Jurkat, Clone E6-1 (cell line): ENCODE data around the gene LGR5.

Source experiments
- DNase-seq: peaks from one replicate; pipeline ENCODE4 v3.0.0-alpha.2; 2011; ENCODE audit warnings: low read depth, low spot score
- H3K4me3 ChIP-seq: 2 replicates; pipeline ENCODE4 v1.5.1; 2011; ENCODE audit warnings: mild to moderate bottlenecking, low read length, control low read depth, moderate library complexity

The LGR5 gene

DNA sequence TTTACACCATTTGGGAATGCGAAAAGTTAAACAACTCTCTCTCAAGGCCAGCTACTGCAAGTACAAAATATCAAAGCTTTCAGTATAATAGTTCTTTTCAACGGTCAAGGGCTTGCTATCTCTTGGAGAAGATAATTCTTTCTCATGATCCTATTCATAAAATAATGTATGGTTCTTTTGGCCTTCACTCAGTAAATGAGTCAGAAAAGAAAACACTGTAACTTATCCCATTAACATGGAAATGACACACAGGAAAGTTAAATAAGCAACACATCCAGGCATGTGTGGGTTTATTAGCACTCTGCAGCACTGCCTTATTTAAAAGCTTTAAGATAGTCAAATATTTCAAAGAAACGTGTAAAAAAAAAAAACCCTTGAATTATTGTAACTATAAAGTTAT is 187.2 kb downstream of the LGR5 start:
- no peak for DNase-seq
- H3K4me3 ChIP-seq = no peak overlapping the region

DNA sequence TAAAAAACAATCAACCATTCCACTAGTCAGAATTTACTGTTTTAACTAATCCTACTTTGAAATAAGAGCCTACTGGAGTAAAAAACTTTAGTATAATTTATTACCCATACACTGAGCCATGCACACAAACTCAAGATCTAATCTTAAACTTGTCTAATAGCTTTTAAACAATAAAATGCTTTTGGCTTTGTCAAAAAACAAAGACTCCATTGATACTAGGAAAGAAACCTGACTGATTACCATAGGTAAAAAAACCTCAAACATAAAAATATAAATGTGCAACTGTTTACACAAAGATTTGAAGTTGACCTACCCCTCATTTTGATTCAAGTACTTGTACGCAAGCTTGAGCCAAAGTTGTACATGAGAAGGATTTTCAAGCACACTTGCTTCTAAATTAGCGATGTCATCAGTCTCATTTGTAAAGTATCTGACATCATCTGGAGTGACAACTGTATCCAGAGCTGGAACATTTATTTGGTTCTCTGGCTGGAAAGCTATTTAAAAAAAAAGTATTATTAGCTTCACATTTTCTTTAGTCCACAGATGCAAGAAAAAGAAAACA is 187.9 kb downstream of the LGR5 start:
- no peak for DNase-seq
- H3K4me3 ChIP-seq = no peak overlapping the region
